ENCODE results near the gene CD248.
"Not testable (repeated sequence)": the region's sequence is repeated elsewhere in the genome, so short reads cannot be mapped to it uniquely, and the experiment has no call there.

CD248 gene

DNA sequence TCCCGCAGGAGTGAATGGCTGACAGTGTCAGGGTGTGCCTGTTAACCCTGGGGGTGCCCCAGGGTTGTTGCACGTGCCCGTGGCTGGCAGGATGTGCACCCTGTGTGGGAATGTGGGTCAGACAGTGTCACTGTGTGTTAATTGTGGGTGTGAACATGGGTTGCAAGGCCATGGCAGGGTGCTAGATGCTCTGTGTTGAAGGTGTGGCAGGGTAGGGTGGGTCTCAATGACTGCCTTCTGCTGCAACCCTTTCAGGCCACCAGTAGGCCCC is 11.1 kb upstream of the CD248 start:
- DNase-seq, result no peak

DNA sequence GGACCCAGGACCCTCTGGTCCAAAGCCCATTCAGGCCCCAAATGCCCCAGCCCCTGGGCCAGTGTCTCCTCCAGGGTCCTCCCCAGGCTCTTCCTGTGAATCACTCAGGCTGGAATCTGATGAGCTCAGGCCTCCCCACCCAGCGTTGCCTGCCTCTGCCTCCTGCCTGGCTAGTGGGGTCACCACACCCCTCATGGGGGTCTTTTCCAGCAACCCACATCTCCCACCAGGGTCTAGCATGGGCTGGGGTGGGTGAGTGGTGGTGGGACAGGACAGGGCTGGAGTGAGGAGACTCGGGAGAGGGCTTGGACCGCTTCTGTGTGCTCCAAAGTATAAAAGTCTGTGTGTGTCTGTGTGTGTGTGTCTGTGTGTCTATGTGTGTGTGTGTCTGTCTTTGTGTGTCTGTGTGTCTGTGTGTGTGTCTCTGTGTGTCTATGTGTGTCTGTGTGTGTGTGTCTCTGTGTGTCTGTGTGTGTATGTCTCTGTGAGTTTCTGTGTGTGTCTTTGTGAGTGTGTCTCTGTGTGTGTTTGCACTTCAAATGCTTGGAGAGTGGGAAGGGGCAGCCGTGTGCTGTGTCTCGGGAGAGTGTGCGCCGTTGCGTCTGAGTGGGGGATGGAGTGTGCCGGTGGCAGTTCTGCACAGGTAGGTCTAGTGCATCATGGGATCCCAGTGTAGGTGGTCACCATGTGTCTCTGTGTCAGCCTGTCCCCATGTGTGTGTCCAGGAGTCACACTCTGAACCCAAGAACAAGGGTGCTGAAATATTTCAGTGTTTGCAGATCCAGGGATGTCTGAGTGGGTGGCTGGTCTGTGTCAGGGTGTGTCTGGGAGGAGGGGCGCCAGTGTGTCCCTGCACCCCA is 10.6 kb upstream of the CD248 start:
- no peak for DNase-seq

GRCh38 chr11:66326261-66327111 is 9.6 kb upstream of the CD248 start:
- no peak for DNase-seq

DNA sequence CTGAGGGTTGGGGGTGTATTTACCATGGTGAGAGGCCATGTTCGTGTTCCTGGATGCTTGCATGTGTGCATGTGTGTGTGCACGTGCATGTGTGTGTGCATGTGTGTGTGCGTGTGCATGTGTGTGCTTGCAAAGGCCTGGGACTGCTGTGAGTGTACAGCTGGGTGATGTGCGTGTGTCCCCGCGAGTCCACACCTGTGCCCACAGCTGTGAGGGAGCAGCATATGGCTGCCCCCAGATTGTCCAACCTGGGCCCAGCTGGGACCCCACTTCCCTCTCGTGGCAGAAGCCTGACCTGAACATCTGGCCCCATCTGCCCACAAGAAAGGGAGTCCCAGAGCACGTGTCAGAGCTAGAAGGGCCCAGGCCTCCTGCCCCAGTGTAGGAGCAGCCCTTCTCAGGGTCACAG is 8.4 kb upstream of the CD248 start:
- no peak for DNase-seq

GRCh38 chr11:66324664-66325063 is 7.8 kb upstream of the CD248 start:
- no peak for DNase-seq

GRCh38 chr11:66323684-66324083 is 6.8 kb upstream of the CD248 start:
- DNase-seq, result no peak

- DNase-seq, result no peak
Measured at GRCh38 chr11:66322732-66323427, 6.0 kb upstream of the CD248 start.

DNA sequence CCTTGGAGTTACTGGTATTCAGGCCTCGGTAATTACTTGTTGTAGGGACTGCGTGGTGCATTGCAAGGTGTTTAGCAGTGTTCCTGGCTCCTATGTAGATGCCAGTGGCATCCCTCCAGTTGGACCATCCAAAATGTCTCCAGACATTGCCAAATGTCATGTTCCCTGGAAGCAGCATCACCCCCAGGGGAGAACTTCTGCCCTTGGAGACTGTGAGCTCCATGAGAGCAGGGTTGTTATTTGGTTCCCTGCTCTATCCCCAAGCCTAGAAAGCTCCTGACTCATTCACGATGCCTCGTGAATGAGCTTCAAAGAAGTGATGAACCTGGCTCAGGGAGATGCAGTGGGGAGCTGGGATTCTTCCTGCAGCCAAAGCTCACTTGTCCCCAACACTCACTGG is 4.8 kb upstream of the CD248 start:
- DNase-seq, result no peak

DNA sequence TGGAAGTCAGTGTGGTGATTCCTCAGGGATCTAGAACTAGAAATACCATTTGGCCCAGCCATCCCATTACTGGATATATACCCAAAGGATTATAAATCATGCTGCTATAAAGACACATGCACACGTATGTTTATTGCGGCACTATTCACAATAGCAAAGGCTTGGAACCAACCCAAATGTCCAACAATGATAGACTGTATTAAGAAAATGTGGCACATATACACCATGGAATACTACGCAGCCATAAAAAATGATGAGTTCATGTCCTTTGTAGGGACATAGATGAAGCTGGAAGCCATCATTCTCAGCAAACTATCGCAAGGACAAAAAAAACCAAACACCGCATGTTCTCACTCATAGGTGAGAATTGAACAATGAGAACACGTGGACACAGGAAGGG is 3.9 kb upstream of the CD248 start:
- DNase-seq, result not testable (repeated sequence)

- DNase-seq, result not testable (repeated sequence)
Measured at GRCh38 chr11:66320289-66320688, 3.4 kb upstream of the CD248 start.

DNA sequence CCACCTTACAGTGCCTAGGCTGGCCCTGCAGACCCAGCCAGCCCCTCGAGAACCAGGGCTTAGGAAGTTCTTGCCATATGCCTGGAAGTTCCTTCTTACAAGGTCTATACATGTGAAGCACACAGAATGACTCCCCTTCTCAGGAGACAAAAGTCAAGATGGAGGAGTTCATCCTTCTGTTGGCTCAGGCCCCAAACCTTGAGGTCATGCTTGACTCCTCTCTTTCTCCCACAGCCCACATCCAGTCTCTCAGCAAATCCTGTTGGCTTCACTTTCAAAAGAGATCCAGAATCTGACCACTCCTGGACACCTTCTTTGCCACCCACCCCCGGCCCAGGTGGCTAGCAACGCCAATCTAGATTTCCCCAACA is 1.7 kb upstream of the CD248 start:
- no peak for DNase-seq

DNA sequence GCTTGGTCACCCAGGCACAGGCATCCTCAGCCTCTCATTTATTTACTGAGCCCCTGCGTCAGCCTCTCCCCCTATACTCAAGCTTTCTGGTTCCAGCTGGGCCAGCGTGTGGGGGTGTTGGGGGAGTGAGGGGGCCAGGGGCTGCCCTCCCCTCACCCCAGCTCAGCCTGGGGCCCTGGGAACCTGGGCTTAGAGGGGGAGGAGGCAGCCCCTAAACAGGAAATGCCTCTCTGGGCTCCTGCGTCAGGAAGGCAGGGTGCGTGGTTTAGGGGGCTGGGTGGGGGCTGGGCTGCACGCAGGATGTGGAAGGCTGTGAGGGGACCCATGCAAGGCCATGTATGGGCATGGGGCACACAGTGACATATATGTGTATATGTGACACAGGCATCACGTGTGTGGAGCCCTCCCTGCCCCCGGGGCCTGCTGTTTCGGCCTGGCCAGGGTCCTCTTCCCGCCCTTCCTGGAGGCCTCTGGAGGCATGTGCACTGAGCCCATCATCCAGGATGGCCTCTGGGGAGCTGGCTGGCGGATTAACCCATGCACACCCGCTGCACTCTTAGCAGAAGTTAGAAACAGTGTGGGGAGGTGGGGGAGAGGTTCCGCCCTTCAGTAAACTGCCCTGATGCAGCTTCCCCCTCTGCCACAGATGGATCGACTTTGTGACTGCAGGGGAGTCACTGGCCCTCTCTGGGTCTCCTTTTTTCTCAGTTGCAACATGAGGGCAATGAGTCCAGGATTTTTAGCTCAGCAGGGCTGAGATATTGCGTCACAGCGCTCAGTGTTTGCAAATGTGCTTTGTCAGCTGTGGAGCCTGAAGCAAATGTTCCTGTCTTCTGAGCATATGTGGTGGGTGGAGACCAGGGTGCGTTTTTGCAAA is 1.1 kb upstream of the CD248 start:
- DNase-seq, result peak; percentile 81

- peak; percentile 56 for DNase-seq
Measured at GRCh38 chr11:66317322-66317722, 478 bp upstream of the CD248 start.

GRCh38 chr11:66315921-66316811 is 678 bp downstream of the CD248 start:
- peak; percentile 40 for DNase-seq

DNA sequence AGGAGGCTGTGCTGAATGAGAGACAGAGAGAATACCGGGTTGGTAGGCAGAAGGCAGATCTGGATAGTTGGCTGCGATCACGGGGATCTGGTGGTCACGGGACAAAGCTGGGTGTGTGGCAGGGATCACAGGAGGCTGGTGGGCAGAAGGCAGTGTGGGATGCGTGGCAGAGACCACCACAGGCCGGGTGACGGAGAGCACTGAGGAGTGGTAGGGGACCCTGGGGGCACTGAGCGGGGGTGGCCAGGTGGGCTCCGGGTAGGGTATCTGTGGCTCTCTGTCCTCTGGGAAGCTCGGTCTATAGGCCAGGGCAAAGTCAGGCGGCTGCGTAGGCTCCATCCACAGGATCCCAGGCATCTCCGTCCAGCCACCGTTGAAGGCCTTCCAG is 1.4 kb downstream of the CD248 start:
- DNase-seq, result no peak

DNA sequence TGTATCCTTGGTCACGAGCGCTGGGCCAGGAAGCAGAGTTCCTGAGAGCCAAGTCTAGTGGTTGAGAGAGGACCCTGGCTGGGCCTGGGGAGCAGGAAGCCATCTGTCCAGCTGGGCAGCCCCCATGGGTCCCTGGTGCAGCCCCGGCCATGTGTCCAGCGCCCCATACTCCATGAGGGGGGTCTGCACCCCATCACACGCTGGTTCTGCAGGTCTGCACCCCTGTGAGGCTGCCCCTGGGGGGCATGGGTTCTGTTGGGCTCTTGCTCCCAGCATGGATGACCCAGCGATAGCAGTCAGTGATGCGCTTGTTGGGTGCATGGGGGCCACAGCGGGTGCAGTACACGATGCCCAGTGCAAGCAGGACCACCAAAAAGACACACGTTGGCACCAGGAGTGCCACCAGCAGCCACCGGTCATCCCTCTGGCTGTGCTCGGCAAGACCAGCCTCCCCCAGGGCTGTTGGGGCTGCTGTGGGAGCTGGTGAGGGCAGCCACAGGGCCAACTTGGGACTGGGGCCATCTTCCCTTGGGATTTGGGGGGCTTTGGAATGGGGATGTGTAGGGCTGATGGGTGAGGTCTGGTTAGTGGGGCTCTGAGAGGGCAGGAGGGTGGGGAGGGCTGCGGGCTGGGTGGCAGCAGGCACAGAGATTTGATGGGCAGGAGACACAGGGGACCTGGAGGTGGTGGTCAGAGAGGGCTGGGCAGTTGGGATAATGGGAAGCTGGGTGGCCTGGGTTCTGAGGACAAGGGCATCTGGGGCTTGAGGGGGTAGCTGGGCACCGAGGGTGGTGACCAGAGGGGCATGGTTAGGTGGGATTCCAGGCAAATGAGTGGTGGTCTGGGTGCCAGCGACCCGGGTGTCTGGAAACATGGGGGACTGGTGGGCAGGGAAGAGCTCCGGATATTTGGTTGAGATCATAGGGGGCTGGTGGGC is 2.0 kb downstream of the CD248 start:
- no peak for DNase-seq

DNA sequence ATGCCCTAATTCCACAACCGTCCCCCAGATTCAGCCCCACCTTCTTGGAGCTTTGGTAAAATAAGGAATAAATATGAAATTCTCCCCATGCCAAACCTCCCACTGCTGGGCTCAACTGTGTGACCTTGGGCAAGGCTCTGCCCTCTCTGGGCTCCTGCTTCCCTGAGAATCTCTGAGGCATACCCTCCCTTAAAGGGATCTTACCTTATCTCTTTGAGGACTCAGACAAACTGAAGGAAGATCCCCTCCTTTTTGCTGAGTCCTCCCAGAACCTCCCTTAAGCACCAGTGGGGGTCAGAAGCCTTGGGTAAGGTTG is 2.7 kb downstream of the CD248 start:
- DNase-seq, result no peak

DNA sequence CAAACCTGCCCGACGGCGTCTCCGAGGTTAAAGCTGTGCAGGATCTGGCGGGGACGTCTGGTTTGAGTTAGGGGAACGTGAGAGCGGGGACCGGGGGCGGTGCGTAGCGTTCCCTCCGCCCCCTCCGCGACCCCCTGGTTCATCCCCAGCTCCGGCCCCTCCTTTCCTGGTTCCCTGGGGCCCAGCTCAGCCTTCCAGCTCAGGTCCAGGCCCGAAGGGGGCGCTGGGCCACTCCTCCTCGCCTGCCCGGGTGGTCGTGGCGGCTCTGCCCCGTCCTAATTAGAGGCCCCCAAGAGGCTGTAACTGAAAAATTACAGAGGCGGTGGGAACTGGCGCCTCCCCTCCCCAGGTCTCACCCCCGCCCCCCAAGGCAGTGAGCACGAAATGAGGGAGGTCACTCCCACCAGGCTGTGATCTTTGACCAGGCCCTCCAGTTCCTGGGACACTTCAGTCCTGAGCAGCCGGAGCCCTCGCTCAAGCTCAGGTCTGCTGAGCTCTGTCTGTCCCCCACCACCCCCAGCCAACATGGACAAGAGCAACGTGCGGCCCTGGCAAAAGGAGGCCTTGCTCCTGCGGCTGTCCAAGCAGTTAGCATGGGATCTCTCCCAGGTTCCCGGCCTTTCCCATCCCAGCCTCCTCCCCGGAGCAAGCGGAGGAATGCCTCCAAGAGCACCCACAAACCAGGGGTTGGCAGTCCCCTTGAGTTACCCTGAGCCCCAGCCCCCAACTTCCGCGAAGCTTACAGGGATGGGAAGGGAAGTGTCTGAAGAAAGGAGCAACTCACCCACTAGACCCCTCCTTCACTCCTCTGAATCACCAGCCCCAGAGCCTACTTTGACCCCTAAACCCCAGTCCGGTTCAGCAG is 3.3 kb downstream of the CD248 start:
- no peak for DNase-seq

DNA sequence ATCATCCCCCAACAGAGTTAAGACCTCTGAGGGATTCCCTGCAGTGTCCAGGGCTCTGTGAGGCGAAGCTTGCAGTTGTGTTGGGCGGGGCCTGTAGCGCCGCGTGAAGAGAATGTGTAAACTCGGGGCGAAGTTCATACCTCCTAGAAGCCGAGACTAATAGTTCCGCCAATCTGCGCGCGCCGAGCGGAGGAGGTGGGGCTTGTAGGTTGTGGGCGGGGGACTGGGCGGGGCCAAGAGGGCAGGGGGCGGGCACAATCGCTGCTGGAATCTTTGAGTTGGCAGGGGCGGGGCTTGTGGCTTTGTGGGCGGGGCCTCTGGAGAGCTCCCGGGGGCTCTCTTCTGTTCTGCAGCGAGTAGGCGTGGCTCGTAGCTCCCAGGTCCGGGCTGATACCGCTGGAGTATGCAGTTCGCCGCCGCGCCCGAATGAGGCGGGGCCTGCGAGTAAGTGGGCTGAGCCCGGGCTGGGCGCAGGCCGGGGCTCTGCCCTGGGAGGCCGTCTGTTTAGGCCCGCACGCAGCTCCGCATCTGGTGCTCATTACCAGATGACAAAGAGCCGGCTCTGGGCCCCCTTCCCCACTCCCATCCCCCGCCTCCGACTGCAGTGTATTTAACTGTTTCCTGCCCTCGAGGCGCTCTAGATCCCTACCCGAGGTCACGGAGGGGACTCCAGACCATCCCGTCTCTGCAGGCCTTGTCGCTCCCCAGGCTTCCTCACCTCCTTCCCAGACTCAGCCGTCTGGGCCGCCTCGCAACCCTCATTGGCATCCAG is 4.1 kb downstream of the CD248 start:
- peak; percentile 100 for DNase-seq
